ENCODE results near the gene PCSK5.

GRCh38 chr9:75870450-75870849 is 20.0 kb upstream of the PCSK5 start:
- TF ChIP-seq POLR2AphosphoS5 (IDR thresholded peaks at IDR 0.05): no peak
- TF ChIP-seq, protein P1, sequence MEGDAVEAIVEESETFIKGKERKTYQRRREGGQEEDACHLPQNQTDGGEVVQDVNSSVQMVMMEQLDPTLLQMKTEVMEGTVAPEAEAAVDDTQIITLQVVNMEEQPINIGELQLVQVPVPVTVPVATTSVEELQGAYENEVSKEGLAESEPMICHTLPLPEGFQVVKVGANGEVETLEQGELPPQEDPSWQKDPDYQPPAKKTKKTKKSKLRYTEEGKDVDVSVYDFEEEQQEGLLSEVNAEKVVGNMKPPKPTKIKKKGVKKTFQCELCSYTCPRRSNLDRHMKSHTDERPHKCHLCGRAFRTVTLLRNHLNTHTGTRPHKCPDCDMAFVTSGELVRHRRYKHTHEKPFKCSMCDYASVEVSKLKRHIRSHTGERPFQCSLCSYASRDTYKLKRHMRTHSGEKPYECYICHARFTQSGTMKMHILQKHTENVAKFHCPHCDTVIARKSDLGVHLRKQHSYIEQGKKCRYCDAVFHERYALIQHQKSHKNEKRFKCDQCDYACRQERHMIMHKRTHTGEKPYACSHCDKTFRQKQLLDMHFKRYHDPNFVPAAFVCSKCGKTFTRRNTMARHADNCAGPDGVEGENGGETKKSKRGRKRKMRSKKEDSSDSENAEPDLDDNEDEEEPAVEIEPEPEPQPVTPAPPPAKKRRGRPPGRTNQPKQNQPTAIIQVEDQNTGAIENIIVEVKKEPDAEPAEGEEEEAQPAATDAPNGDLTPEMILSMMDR (IDR thresholded peaks at IDR 0.05): no peak

Measured in stomach (tissue), 4 donors.